ENCODE data around the gene PRKCE.

The PRKCE gene

DNA sequence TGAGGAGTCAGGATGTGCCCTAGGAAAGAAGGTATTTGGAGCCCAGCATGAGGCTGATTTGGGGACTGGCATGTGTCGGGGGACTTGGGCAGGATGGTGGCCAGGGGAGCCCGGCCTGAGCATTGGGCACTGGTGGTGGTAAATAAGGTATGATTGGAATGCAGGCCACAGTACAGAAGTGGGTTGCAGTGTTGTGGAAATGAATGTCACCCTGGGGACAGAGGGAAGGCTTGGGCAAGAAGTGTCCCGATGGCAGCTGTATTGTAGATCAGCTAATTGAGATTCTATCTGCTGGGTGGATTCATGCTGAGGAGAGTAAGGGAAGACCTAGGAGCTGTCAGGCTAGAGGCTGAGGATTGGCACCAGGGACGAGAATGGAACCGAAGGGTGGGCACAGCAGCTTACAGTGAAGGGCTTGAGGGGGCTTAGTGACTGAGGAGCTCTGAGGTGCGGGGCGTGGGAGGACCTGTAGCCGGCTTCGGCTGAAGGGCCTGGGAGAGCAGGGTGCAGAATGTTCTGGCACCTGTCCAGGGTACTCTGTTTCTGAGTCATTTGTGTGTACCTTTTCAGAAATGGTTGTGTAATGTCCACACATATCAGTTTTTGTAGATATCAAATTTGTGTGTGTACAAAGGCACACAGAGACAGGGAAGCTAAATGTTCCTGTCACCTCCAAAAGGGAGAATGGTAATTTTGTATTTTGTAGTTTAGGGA is 170.2 kb downstream of the PRKCE start:
- TF ChIP-seq, protein P1, sequence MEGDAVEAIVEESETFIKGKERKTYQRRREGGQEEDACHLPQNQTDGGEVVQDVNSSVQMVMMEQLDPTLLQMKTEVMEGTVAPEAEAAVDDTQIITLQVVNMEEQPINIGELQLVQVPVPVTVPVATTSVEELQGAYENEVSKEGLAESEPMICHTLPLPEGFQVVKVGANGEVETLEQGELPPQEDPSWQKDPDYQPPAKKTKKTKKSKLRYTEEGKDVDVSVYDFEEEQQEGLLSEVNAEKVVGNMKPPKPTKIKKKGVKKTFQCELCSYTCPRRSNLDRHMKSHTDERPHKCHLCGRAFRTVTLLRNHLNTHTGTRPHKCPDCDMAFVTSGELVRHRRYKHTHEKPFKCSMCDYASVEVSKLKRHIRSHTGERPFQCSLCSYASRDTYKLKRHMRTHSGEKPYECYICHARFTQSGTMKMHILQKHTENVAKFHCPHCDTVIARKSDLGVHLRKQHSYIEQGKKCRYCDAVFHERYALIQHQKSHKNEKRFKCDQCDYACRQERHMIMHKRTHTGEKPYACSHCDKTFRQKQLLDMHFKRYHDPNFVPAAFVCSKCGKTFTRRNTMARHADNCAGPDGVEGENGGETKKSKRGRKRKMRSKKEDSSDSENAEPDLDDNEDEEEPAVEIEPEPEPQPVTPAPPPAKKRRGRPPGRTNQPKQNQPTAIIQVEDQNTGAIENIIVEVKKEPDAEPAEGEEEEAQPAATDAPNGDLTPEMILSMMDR (IDR thresholded peaks at IDR 0.05; ENCODE audit: insufficient read depth, missing control alignments), result no peak

DNA sequence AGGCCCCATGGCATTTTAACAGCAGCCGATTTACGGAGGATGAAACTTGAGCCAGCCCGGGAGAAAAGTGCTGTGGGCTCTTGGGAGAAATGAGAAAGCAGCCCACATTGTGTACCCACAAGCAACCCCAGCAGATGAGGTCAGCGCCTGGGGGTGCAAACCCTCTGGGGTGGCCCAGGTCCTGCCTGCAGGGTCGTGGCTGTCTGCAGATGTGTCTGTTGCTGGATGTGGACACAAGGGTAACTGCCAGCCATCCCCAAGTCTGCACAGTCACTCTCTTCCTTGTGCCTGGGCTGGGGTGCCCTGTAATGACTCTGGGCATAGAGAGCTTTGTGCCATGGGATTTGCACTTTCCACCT is 170.8 kb downstream of the PRKCE start:
- FAIRE-seq, result no peak
- DNase-seq (ENCODE audit: insufficient read length, low spot score), result no peak
- TF ChIP-seq, protein P1 (IDR thresholded peaks at IDR 0.05; ENCODE audit: insufficient read depth, missing control alignments), result no peak

More for the DNA sequence above, 170.2 kb downstream of the PRKCE start:
- FAIRE-seq, result no peak
- no peak for DNase-seq (ENCODE audit: insufficient read length, low spot score)

DNA sequence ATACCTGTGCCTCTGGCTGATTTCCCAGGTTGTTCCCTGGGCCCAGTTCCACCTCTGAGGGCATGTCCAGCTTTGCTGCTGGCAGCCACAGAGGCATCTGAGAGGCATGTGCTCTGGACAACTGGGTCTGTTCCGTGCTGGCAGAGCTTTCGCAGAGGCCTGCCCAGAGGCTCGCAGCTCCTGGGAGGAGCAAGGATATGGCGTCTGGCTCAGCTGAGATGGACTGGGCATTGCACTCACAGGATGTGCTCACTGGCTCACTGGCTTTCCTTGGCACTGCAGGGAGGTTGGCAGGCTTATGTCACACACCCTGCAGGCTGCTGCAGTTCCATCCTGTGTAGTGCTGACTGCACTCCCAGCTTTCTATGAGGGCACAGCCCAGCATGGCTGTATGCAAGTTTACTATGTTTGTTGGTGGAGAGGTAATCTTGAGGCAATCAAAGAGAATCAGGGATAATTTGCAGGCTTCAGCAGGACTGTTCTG is 172.3 kb downstream of the PRKCE start:
- no peak for FAIRE-seq
- TF ChIP-seq, protein P1 (IDR thresholded peaks at IDR 0.05; ENCODE audit: insufficient read depth, missing control alignments), result no peak
- peak; percentile 31 for DNase-seq (ENCODE audit: insufficient read length, low spot score)

DNA sequence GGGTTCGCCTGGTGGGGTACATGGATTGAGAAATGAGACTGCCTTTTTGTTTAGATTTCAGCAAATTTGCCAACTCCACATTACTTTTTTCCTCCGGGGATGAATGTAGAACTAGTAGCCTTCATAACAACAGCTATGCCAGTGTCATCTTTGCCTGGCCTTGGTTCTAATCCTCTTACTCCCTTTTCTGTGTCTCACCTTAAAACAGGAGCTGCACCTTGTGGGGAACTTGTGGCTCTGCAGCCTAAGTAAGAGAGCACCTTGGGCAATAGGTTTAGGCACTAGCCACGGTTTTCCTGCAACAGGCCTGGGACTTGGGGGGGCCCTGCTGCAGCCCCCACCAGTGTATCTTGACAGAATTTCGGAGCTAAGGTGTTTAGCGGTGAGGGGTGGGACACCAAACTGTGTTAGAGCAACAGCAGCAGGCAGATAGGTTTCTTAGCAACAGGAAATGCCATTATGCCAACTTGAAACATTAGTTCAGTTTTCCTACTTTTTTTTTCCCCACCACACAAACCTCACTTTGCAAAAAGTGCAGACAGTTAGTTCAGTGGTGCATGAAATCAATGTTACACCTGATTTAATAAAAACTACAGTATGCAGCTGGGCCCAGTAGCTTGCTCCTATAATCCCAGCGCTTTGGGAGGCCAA is 173.7 kb downstream of the PRKCE start:
- TF ChIP-seq, protein P1 (IDR thresholded peaks at IDR 0.05; ENCODE audit: insufficient read depth, missing control alignments), result no peak
- DNase-seq (ENCODE audit: insufficient read length, low spot score), result no peak
- FAIRE-seq, result no peak

DNA sequence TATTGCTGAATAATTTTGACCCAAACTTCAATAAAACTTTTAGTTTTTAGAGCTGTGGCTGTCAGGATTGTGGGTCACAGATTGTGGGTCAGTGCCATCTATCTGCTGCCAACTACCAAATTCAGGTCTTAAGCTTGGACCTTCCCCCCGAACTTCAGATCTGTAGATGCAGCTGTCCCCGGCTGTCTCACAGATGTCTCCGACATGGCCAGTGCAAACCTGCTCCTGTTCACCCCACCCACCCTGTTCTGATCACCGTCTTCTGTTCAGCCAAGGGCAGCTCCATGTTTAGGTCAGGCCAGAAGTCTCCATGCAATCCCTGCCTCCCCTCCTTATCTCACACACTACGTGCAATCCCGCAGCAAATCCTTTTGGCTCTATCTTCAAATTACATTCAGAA is 175.0 kb downstream of the PRKCE start:
- DNase-seq (ENCODE audit: insufficient read length, low spot score) (no peak), FAIRE-seq (no peak)
- TF ChIP-seq, protein P1 (IDR thresholded peaks at IDR 0.05; ENCODE audit: insufficient read depth, missing control alignments), result no peak

DNA sequence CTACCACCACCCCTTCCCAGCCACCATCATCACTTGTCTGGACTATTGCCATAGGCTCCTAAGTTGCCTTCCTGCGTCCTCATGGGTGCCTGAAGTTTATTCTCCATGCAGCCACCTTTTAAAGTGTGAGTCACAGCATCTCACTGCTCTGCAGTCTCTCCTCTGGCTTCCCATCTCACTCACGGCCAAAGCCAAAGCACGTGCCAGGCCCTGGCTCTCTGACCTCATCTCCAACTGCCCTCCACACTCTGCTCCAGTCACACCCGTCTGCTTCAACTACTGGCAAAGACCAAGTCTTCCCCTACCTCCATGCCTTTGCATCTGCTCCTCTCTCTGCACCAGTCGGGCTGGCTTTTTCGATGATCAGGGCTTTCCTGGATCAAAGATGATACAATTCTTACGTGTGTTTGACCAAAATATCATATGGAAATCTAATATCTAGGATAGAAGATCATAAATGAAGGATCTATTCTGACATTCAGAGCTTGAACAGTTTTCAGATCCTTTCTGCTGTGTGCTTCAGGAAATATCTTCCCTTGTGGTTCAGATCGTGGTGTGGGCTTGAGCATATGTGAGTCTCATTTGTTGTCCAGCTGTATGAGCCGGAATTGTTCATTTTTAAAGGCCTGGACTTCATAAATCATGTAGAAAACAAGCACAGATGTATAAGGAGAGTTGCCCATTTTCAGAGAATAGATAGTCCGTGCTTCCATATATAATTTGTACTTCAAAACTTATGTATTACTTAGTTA is 175.6 kb downstream of the PRKCE start:
- TF ChIP-seq, protein P1 (IDR thresholded peaks at IDR 0.05; ENCODE audit: insufficient read depth, missing control alignments), result no peak

More for the DNA sequence above, 175.6 kb downstream of the PRKCE start:
- FAIRE-seq (no peak), DNase-seq (ENCODE audit: insufficient read length, low spot score) (no peak)

Data from D721Med (cell line).